ENCODE results near the gene SAE1. TPM values are rescaled to one million over a fixed set of nuclear protein-coding genes. Genes with fewer than 3 reads are reported as not detected.

Gene SAE1
- total and polyA plus RNA-seq, 2 experiments from 2014 or later, result 97.2 to 112 TPM

DNA sequence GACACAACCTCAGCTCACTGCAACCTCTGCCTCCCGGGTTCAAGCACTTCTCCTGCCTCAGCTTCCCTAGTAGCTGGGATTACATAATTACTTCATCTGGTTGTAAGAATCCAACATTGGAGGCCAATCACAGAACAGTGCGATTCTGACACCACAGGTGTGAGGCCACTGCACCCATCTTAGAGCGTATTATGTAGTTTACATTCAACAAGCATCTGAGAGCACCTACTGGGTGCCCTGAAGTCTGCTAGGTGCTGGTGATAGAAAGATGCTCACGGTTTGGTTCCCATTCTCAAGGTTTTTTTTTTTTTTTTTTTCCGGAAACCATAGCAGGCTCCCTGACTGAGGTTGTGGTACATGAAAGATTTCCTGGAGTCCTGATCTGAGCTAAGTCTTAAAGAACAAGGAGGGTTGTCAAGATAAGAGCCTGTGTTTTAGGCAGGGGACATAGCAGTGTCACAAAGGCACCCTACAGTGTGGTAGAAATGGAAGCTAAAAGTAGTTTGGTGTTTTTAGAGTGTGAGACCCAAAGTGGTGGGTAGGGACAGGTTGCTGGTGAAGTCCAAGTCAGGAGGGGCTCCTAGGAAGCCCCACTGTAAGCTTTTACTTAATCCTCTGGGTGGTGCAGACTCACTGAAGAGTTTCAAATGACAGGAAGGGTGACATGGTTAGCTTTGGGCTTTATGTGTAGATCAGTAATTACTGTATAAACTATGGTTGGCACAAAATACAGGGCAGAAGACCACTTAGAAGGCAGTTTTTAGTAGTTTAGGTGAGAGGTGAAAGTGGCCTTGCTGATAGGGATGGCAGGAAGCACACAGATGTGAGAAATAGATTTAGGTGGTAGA lies 15.2 kb downstream of the SAE1 start:
- H3K4me3 ChIP-seq, result no peak overlapping the region
- WGBS (ENCODE audit: low lambda C conversion rate, missing lambda C conversion rate), result 95% methylated on average over 5 of the region's 5 CpGs
- H3K4me1 ChIP-seq (ENCODE audit: insufficient read depth), result no peaks in the 10 kb centered on the region
- no peak overlapping the region for H3K4me2 ChIP-seq
- peaks cover 4% of the 10 kb centered on the region for H3K36me3 ChIP-seq (replicated peaks; ENCODE audit: insufficient read depth, low read depth)
- H3K27me3 ChIP-seq, result no peaks in the 10 kb centered on the region
- DNase-seq (ENCODE audit: low spot score), result no peak
- peaks cover 10% of the 10 kb centered on the region for H4K20me1 ChIP-seq (ENCODE audit: insufficient read depth, poor library complexity, severe bottlenecking)
- no peak overlapping the region for H2AFZ ChIP-seq
- no peaks in the 10 kb centered on the region for H3K9me2 ChIP-seq (replicated peaks; ENCODE audit: insufficient read depth)
- H3K9me3 ChIP-seq (ENCODE audit: low read depth), result no peaks in the 10 kb centered on the region
- no peak overlapping the region for H3K27ac ChIP-seq
- peaks cover 74% of the 10 kb centered on the region for H3K79me2 ChIP-seq
- TF ChIP-seq EZH2 (IDR thresholded peaks at IDR 0.05; ENCODE audit: borderline replicate concordance) (no peak), EZH2phosphoT487 (IDR thresholded peaks at IDR 0.05; ENCODE audit: low read depth, severe bottlenecking, unreplicated experiment) (no peak)
- TF ChIP-seq, protein P1, sequence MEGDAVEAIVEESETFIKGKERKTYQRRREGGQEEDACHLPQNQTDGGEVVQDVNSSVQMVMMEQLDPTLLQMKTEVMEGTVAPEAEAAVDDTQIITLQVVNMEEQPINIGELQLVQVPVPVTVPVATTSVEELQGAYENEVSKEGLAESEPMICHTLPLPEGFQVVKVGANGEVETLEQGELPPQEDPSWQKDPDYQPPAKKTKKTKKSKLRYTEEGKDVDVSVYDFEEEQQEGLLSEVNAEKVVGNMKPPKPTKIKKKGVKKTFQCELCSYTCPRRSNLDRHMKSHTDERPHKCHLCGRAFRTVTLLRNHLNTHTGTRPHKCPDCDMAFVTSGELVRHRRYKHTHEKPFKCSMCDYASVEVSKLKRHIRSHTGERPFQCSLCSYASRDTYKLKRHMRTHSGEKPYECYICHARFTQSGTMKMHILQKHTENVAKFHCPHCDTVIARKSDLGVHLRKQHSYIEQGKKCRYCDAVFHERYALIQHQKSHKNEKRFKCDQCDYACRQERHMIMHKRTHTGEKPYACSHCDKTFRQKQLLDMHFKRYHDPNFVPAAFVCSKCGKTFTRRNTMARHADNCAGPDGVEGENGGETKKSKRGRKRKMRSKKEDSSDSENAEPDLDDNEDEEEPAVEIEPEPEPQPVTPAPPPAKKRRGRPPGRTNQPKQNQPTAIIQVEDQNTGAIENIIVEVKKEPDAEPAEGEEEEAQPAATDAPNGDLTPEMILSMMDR (IDR thresholded peaks at IDR 0.05; ENCODE audit: poor library complexity), result no peak

DNA sequence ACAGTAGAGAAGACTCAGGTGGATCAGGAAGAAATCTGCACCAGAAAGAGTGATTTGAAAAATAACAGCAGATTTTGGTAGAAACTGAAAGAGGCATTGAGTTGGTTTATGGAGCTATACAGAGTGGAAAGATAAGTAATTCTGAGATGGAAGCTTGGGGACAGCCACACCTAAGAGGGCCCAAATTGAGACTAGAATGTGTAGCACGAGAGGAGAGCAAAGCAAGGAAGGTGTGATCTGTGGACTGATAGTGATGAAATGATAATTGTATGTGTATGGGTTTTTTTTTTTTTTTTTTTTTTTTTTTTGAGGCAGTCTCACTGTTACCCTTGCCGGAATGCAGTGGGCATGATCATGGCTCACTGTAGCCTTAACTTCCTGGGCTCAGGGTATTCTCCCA lies 16.3 kb downstream of the SAE1 start:
- no peak overlapping the region for H3K4me2 ChIP-seq
- 94% methylated on average over 2 of the region's 2 CpGs for WGBS (ENCODE audit: low lambda C conversion rate, missing lambda C conversion rate)
- H3K4me3 ChIP-seq, result no peak overlapping the region
- TF ChIP-seq EZH2phosphoT487 (IDR thresholded peaks at IDR 0.05; ENCODE audit: low read depth, severe bottlenecking, unreplicated experiment), result no peak
- TF ChIP-seq EZH2 (IDR thresholded peaks at IDR 0.05; ENCODE audit: borderline replicate concordance), result no peak
- TF ChIP-seq, protein P1 (IDR thresholded peaks at IDR 0.05; ENCODE audit: poor library complexity), result no peak
- peaks cover 71% of the 10 kb centered on the region for H3K79me2 ChIP-seq
- no peak for DNase-seq (ENCODE audit: low spot score)
- H3K9me2 ChIP-seq (replicated peaks; ENCODE audit: insufficient read depth), result no peaks in the 10 kb centered on the region
- no peaks in the 10 kb centered on the region for H3K9me3 ChIP-seq (ENCODE audit: low read depth)
- no peaks in the 10 kb centered on the region for H3K27me3 ChIP-seq
- H4K20me1 ChIP-seq (ENCODE audit: insufficient read depth, poor library complexity, severe bottlenecking), result peaks cover 8% of the 10 kb centered on the region
- H3K27ac ChIP-seq, result no peak overlapping the region
- peaks cover 7% of the 10 kb centered on the region for H3K4me1 ChIP-seq (ENCODE audit: insufficient read depth)
- H2AFZ ChIP-seq, result no peak overlapping the region
- H3K36me3 ChIP-seq (replicated peaks; ENCODE audit: insufficient read depth, low read depth), result peaks cover 4% of the 10 kb centered on the region

DNA sequence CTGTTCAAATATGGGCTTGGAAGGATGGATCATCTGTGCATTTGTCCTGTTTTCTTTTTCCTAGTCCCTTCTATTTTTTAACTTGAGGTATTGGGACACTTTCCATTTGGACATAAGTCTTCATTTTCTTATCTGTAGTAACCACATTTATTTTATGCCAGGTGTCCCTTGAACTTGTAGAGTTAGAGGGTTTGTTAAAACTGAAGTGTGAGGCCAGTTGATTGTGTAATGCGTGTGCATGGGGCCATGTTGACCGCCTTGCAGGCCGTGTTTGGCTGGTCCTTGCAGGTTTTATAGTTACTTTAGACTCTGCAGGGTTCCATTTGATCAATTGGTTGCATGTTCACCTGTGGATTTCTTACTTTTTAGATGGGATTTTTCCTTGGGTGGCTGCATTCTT lies 21.0 kb downstream of the SAE1 start:
- no peaks in the 10 kb centered on the region for H3K27me3 ChIP-seq
- TF ChIP-seq EZH2 (IDR thresholded peaks at IDR 0.05; ENCODE audit: borderline replicate concordance) (no peak), EZH2phosphoT487 (IDR thresholded peaks at IDR 0.05; ENCODE audit: low read depth, severe bottlenecking, unreplicated experiment) (no peak)
- TF ChIP-seq, protein P1 (IDR thresholded peaks at IDR 0.05; ENCODE audit: poor library complexity), result no peak
- no peaks in the 10 kb centered on the region for H4K20me1 ChIP-seq (ENCODE audit: insufficient read depth, poor library complexity, severe bottlenecking)
- WGBS (ENCODE audit: low lambda C conversion rate, missing lambda C conversion rate), result 62% methylated on average over 3 of the region's 3 CpGs
- no peaks in the 10 kb centered on the region for H3K9me3 ChIP-seq (ENCODE audit: low read depth)
- H2AFZ ChIP-seq, result no peak overlapping the region
- H3K79me2 ChIP-seq, result peaks cover 32% of the 10 kb centered on the region
- no peak overlapping the region for H3K4me3 ChIP-seq
- peak overlapping the region; percentile 50 for H3K27ac ChIP-seq
- no peaks in the 10 kb centered on the region for H3K9me2 ChIP-seq (replicated peaks; ENCODE audit: insufficient read depth)
- H3K4me2 ChIP-seq, result peak overlapping the region; percentile 3
- no peak for DNase-seq (ENCODE audit: low spot score)
- H3K4me1 ChIP-seq (ENCODE audit: insufficient read depth), result peaks cover 13% of the 10 kb centered on the region
- peaks cover 2% of the 10 kb centered on the region for H3K36me3 ChIP-seq (replicated peaks; ENCODE audit: insufficient read depth, low read depth)

Data from hepatocyte (in vitro differentiated cells).